HCT116 (cell line): ENCODE measurements around the gene DNAAF1.

Experiments
- CBX3 ChIP-seq: IDR thresholded peaks from 2 replicates; pipeline ENCODE4 v1.6.1; 2012; ENCODE audit warnings: low read depth
- EZH2 ChIP-seq: fragments of 200-600 bp; sonication (generic); IDR thresholded peaks from 2 replicates; pipeline ENCODE4 v1.6.1; 2017; ENCODE audit warnings: antibody characterized with exemption, mixed run types
- MAX ChIP-seq: IDR thresholded peaks from 2 replicates; pipeline ENCODE4 v1.6.1; 2012
- POLR2A ChIP-seq: IDR thresholded peaks from 2 replicates; pipeline ENCODE4 v1.7.0; 2011; ENCODE audit warnings: borderline replicate concordance; ENCODE audit not compliant: insufficient read depth, insufficient read length; ENCODE audit errors: extremely low read depth
- POLR2AphosphoS5 ChIP-seq: IDR thresholded peaks from 2 replicates; pipeline ENCODE4 v1.6.1; 2011; ENCODE audit warnings: mild to moderate bottlenecking, low read depth, low read length, moderate library complexity
- SP1 ChIP-seq: IDR thresholded peaks from 2 replicates; pipeline ENCODE4 v1.6.1; 2012; ENCODE audit warnings: low read depth
- TCF7L2 ChIP-seq: IDR thresholded peaks from 2 replicates; pipeline ENCODE4 v1.7.0; 2011; ENCODE audit warnings: borderline replicate concordance, inconsistent platforms; ENCODE audit not compliant: insufficient read depth, insufficient read length; ENCODE audit errors: extremely low read depth
- TF ChIP-seq, protein P1 (sequence below), 3 experiments: fragments of 200-600 bp in 1 of 3; sonication (generic) in 1 of 3; IDR thresholded peaks in 2 of 3; conservative IDR thresholded peaks in 1 of 3; 2 replicates each; pipeline ENCODE4 v1.5.1; 2012 to 2017; ENCODE audit warnings: low read depth in 2 of 3, low read length in 2 of 3, antibody characterized with exemption in 1 of 3, borderline replicate concordance in 1 of 3, control low read depth in 1 of 3, mild to moderate bottlenecking in 1 of 3, mixed read lengths in 1 of 3, mixed run types in 1 of 3, moderate library complexity in 1 of 3; ENCODE audit not compliant: insufficient read depth in 1 of 3

GRCh38 chr16:84191466-84191865 is 46.4 kb downstream of the DNAAF1 start:
- TF ChIP-seq EZH2 = no peak
- TF ChIP-seq TCF7L2 = no peak
- TF ChIP-seq, protein P1, sequence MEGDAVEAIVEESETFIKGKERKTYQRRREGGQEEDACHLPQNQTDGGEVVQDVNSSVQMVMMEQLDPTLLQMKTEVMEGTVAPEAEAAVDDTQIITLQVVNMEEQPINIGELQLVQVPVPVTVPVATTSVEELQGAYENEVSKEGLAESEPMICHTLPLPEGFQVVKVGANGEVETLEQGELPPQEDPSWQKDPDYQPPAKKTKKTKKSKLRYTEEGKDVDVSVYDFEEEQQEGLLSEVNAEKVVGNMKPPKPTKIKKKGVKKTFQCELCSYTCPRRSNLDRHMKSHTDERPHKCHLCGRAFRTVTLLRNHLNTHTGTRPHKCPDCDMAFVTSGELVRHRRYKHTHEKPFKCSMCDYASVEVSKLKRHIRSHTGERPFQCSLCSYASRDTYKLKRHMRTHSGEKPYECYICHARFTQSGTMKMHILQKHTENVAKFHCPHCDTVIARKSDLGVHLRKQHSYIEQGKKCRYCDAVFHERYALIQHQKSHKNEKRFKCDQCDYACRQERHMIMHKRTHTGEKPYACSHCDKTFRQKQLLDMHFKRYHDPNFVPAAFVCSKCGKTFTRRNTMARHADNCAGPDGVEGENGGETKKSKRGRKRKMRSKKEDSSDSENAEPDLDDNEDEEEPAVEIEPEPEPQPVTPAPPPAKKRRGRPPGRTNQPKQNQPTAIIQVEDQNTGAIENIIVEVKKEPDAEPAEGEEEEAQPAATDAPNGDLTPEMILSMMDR (IDR thresholded peaks at IDR 0.05 in 2 of 3, conservative IDR thresholded peaks at IDR 0.05 in 1 of 3; ENCODE audit: borderline replicate concordance in 1 of 3, insufficient read depth in 1 of 3, low read depth in 2 of 3, low read length in 2 of 3) = no peak
- TF ChIP-seq POLR2A = no peak
- no peak for TF ChIP-seq CBX3
- no peak for TF ChIP-seq SP1
- no peak for TF ChIP-seq POLR2AphosphoS5
- TF ChIP-seq MAX = no peak
